IMR-90 (cell line): ENCODE data around the gene TNS3.

ENCODE experiments used
- BHLHE40 ChIP-seq: fragments of 150-350 bp; IDR thresholded peaks from 2 replicates; pipeline ENCODE4 v1.6.1; 2016; ENCODE audit warnings: mild to moderate bottlenecking, low read depth, low read length
- CEBPB ChIP-seq: IDR thresholded peaks from 2 replicates; pipeline ENCODE4 v1.6.1; 2012; ENCODE audit warnings: low read depth, low read length, improper control_type of control experiment
- CTCF ChIP-seq: conservative IDR thresholded peaks from 2 replicates; pipeline ENCODE4 v1.5.1; 2012; ENCODE audit warnings: mild to moderate bottlenecking, low read depth, low read length, improper control_type of control experiment
- FOS ChIP-seq: fragments of 150-350 bp; IDR thresholded peaks from 2 replicates; pipeline ENCODE4 v1.6.1; 2016; ENCODE audit warnings: low read depth, low read length
- MAZ ChIP-seq: IDR thresholded peaks from 2 replicates; pipeline ENCODE4 v1.6.1; 2012; ENCODE audit warnings: low read depth, mild to moderate bottlenecking, low read length, improper control_type of control experiment, moderate library complexity, borderline replicate concordance
- MXI1 ChIP-seq: IDR thresholded peaks from 2 replicates; pipeline ENCODE4 v1.6.1; 2012; ENCODE audit warnings: low read depth, mild to moderate bottlenecking, low read length, moderate library complexity, borderline replicate concordance
- NFE2L2 ChIP-seq: fragments of 150-350 bp; IDR thresholded peaks from 2 replicates; pipeline ENCODE4 v1.6.1; 2016; ENCODE audit warnings: low read depth, mild to moderate bottlenecking, low read length
- POLR2A ChIP-seq: IDR thresholded peaks from 2 replicates; pipeline ENCODE4 v1.6.1; 2012; ENCODE audit warnings: mild to moderate bottlenecking, low read depth, low read length
- RAD21 ChIP-seq: IDR thresholded peaks from 2 replicates; pipeline ENCODE4 v1.6.1; 2012; ENCODE audit warnings: low read length, improper control_type of control experiment
- RCOR1 ChIP-seq: IDR thresholded peaks from 2 replicates; pipeline ENCODE4 v1.6.1; 2012; ENCODE audit warnings: mild to moderate bottlenecking, low read length, improper control_type of control experiment; ENCODE audit not compliant: insufficient replicate concordance
- RFX5 ChIP-seq: IDR thresholded peaks from 2 replicates; pipeline ENCODE4 v1.8.0; 2012; ENCODE audit warnings: low read depth, mild to moderate bottlenecking, low read length, moderate library complexity
- SMC3 ChIP-seq: fragments of 150-350 bp; IDR thresholded peaks from 2 replicates; pipeline ENCODE4 v1.6.1; 2016; ENCODE audit warnings: low read depth, mild to moderate bottlenecking, antibody characterized with exemption, low read length, moderate library complexity
- USF2 ChIP-seq: fragments of 150-350 bp; IDR thresholded peaks from 2 replicates; pipeline ENCODE4 v1.6.1; 2017; ENCODE audit warnings: mild to moderate bottlenecking, antibody characterized with exemption, low read length, low read depth

- no peak for TF ChIP-seq NFE2L2
- TF ChIP-seq CTCF, result no peak
- TF ChIP-seq MAZ, result no peak
- no peak for TF ChIP-seq POLR2A
- TF ChIP-seq FOS, result no peak
- no peak for TF ChIP-seq RFX5
- TF ChIP-seq BHLHE40, result no peak
- TF ChIP-seq USF2, result no peak
- TF ChIP-seq CEBPB, result no peak
- no peak for TF ChIP-seq RAD21
- no peak for TF ChIP-seq MXI1
- TF ChIP-seq RCOR1, result no peak
- no peak for TF ChIP-seq SMC3
Observed at GRCh38 chr7:47601881-47602249, 20.0 kb upstream of the TNS3 start.
